ENCODE results near the gene SLC43A2.

SLC43A2 gene

DNA sequence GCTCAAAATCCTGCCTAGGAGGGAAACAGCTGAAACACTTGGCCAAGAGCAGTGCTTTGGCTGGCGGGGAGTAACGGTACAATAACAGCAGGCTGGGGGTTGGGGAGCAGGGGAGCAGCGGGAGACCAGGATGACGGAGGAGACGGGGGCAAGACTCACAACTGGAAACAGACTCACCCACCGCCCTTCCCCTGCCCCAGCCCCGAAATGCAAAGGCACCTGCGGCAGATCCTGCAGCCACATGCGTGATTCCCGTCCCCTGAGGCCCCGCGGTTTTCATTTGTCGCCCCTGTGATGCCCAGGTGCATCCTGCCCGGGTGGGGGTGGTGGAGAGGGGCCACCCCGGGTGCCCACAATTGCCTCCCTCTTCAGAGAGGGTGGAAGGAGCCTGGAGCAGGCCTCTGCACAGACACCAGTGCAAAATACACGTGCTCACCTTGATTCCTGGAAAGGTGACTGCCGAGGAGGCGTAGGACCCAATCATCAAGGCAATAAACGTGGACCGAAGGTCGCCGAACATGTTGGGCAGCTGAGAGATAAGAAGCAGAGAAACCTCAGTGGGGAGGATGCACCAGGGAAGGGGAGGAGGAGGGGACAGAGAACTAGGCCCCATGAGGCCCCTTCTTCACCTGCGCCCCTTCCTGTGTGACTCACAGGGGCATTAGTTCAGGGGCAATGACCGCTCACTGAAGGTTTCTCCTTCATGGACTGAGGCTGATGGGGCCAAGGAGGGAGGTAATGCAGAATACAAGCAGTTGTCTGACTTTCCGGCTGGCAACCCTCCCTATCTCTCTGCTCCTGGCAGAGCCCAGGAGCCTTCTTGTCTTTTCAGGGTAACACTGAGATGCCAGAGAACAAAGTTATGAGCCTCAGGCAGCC is 35.6 kb downstream of the SLC43A2 start:
- TF ChIP-seq EGR1 (IDR thresholded peaks at IDR 0.05), result no peak
- no peak for TF ChIP-seq CREB1 (IDR thresholded peaks at IDR 0.05; ENCODE audit: low read depth)
- TF ChIP-seq, protein P1, sequence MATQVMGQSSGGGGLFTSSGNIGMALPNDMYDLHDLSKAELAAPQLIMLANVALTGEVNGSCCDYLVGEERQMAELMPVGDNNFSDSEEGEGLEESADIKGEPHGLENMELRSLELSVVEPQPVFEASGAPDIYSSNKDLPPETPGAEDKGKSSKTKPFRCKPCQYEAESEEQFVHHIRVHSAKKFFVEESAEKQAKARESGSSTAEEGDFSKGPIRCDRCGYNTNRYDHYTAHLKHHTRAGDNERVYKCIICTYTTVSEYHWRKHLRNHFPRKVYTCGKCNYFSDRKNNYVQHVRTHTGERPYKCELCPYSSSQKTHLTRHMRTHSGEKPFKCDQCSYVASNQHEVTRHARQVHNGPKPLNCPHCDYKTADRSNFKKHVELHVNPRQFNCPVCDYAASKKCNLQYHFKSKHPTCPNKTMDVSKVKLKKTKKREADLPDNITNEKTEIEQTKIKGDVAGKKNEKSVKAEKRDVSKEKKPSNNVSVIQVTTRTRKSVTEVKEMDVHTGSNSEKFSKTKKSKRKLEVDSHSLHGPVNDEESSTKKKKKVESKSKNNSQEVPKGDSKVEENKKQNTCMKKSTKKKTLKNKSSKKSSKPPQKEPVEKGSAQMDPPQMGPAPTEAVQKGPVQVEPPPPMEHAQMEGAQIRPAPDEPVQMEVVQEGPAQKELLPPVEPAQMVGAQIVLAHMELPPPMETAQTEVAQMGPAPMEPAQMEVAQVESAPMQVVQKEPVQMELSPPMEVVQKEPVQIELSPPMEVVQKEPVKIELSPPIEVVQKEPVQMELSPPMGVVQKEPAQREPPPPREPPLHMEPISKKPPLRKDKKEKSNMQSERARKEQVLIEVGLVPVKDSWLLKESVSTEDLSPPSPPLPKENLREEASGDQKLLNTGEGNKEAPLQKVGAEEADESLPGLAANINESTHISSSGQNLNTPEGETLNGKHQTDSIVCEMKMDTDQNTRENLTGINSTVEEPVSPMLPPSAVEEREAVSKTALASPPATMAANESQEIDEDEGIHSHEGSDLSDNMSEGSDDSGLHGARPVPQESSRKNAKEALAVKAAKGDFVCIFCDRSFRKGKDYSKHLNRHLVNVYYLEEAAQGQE (IDR thresholded peaks at IDR 0.05; ENCODE audit: low read depth), result no peak
- TF ChIP-seq TEAD4 (IDR thresholded peaks at IDR 0.05), result no peak
- TF ChIP-seq RAD21 (IDR thresholded peaks at IDR 0.05; ENCODE audit: low read depth), result no peak
- no peak for TF ChIP-seq FOXM1 (IDR thresholded peaks at IDR 0.05; ENCODE audit: borderline replicate concordance, low read depth)

DNA sequence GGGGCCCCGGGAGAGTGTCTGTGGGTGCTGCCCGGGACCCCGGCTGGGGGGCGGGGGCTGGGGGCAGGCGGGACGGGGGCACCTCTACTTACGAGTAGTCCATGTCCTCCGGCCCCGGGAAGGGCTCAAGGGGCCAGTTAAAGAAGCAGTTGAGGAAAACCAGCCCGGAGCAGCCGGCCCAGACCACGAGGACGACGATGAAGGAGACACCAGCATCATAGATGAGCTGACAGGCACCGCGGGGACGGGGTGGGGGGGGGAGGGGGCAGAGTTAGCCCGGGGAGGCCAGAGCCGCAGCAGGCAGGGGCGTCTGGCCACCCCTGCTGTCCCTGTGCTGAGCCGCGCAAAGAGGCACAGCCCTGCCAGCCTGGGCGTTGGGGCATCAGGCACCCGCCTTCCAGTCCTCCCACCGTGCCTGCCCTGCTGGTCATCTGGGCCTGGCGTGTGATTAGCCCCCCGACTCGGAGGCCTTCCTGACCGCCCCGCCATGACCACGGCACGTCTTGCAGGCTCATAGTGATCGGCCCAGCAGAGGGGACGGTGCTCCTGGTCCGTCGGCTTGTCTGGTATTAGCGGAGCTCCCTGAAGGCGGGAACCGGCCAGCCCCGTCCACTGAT is 37.1 kb downstream of the SLC43A2 start:
- TF ChIP-seq EGR1 (IDR thresholded peaks at IDR 0.05), result no peak
- TF ChIP-seq, protein P2, sequence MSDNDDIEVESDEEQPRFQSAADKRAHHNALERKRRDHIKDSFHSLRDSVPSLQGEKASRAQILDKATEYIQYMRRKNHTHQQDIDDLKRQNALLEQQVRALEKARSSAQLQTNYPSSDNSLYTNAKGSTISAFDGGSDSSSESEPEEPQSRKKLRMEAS (IDR thresholded peaks at IDR 0.05), result no peak

DNA sequence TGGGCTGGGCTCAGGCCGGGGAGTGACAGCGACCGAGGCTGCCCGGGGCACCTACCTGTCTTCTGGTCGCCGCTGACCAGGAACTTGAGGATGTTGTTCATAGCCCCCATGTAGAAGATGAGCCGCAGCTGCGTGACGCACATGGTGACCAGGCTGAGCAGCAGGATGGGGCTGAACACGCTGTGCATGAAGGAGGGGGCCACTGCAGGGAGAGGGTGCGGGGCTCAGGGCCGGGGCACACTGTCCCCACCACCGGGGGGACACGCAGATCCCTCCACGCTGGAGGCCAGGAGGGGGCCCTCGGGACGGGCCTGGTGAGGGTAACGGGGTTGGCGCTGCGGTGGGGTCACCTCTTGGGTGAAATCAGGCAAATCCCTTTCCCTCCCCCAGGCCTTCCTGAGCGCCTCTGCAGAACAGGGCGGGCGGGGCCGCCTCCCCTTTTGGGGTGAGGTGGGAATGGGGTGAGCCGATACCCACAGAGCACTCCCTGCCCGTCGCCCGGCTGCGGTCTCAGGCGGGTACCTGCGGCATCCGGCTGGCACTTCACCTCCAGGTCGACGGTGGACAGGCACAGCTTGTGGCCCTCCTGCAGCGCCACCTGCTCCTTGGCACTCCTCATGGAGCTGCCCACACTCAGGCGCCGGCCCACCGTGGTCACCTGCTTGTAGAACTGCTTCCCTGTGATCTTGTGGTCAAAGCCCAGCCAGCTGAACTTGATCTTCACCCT is 37.7 kb downstream of the SLC43A2 start:
- TF ChIP-seq YY1 (IDR thresholded peaks at IDR 0.05; ENCODE audit: low read depth) (no peak), TCF12 (IDR thresholded peaks at IDR 0.05; ENCODE audit: low read depth) (no peak), FOXM1 (IDR thresholded peaks at IDR 0.05; ENCODE audit: borderline replicate concordance, low read depth) (no peak), EGR1 (IDR thresholded peaks at IDR 0.05) (no peak)
- TF ChIP-seq, protein P3, sequence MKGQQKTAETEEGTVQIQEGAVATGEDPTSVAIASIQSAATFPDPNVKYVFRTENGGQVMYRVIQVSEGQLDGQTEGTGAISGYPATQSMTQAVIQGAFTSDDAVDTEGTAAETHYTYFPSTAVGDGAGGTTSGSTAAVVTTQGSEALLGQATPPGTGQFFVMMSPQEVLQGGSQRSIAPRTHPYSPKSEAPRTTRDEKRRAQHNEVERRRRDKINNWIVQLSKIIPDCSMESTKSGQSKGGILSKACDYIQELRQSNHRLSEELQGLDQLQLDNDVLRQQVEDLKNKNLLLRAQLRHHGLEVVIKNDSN (IDR thresholded peaks at IDR 0.05), result no peak

DNA sequence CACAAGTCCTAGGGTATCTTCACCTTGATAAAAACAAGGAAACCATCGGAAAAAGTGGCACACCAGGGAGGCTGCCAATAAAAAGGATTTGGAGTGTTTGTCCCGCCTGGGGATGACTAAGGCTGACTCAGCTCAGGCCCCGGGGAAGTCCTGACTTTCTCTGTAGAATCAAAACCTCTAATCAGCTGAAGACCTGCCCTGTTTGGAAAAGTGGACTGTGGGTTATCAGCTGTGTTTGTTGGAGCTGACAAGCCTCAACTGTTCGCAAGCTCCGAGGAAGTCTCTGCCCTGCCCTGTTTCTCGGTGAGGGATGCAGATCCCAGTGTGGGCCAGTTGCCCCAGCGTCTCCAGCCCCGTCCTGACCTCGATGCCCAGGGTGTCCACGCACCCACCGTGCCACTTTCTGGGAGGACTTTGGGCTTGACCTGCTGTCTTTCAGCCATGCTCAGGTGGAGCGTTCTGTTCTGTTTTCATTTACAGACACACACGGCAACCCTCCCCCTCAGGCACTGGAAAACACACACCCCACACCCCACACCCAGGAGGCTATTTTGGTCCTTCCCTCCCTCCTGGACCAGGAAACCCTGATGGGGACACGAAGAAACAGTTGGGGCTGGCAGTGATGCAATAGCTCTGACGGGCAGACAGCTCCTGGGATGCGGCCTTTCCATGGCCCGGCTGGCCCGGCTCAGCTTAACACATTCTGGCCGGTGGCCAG is 38.4 kb downstream of the SLC43A2 start:
- TF ChIP-seq, protein P2 (IDR thresholded peaks at IDR 0.05), result no peak
- peak; percentile 58 for TF ChIP-seq NFIC (IDR thresholded peaks at IDR 0.05)
- TF ChIP-seq TAF1 (IDR thresholded peaks at IDR 0.05; ENCODE audit: low read depth), result no peak
- TF ChIP-seq, protein P1 (IDR thresholded peaks at IDR 0.05; ENCODE audit: low read depth), result no peak
- TF ChIP-seq, protein P3 (IDR thresholded peaks at IDR 0.05), result no peak
- no peak for TF ChIP-seq YY1 (IDR thresholded peaks at IDR 0.05; ENCODE audit: low read depth)
- peak; percentile 64; the same call in 1 of the 2 replicates for TF ChIP-seq EP300 (IDR thresholded peaks at IDR 0.05; ENCODE audit: borderline replicate concordance)
- no peak for TF ChIP-seq CEBPB (IDR thresholded peaks at IDR 0.05)
- no peak for TF ChIP-seq EGR1 (IDR thresholded peaks at IDR 0.05)
- peak; percentile 55; the same call in 1 of the 2 replicates for TF ChIP-seq TCF12 (IDR thresholded peaks at IDR 0.05; ENCODE audit: low read depth)

DNA sequence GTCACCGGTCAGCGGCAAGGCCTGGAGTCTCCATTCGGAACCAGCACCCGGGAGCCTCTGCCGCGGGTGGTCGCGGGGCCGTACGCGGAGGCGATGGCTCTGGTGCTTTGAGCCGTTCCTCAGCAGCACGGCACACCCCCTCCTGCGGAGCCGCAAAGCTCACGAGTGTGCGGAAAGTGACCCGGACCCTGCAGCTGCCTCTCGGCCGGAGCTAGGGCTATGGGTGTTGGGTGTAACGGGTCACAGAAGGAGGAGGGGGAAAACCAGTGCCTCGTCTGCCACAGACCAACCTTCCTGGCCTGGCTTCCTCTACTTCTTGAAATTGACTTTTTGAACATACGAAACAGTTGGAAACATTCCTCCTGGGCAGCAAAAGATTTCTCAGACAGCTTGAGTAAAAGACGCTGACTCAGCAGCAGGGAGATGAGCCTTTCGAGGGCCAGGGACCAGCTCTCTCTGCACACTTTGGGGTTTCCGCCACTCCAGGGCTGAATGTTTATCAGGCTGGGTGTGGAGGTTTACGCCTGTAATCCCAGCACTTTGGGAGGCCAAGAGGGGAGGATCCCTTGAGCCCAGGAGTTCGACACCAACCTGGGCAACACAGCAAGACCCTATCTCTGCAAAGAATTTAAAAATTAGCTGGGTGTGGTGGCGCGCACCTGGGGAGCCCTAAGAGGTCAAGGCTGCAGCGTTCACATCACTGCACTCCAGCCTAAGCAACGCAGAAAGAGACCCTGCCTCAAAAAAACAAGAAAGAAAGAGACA is 39.6 kb downstream of the SLC43A2 start:
- no peak for TF ChIP-seq ZBTB7A (IDR thresholded peaks at IDR 0.05; ENCODE audit: low read depth)
- TF ChIP-seq TAF1 (IDR thresholded peaks at IDR 0.05; ENCODE audit: low read depth), result no peak
- no peak for TF ChIP-seq TCF12 (IDR thresholded peaks at IDR 0.05; ENCODE audit: low read depth)
- TF ChIP-seq, protein P3 (IDR thresholded peaks at IDR 0.05), result no peak
- TF ChIP-seq, protein P2 (IDR thresholded peaks at IDR 0.05), result no peak
- no peak for TF ChIP-seq CREB1 (IDR thresholded peaks at IDR 0.05; ENCODE audit: low read depth)
- no peak for TF ChIP-seq RAD21 (IDR thresholded peaks at IDR 0.05; ENCODE audit: low read depth)
- TF ChIP-seq, protein P1 (IDR thresholded peaks at IDR 0.05; ENCODE audit: low read depth), result no peak
- TF ChIP-seq EGR1 (IDR thresholded peaks at IDR 0.05), result no peak
- TF ChIP-seq EP300 (IDR thresholded peaks at IDR 0.05; ENCODE audit: borderline replicate concordance), result no peak
